AG09309 (cell line): ENCODE results near the gene LRCH4.
A peak's percentile ranks its signal among the peaks of the same experiment; 100 is the strongest.

ENCODE experiments used
- DNase-seq: peaks from one replicate; pipeline ENCODE4 v3.0.0-alpha.2; 2010; ENCODE audit warnings: low read depth
- H3K4me3 ChIP-seq: 2 replicates; pipeline ENCODE4 v1.5.1; 2011; ENCODE audit warnings: mild to moderate bottlenecking, low read depth, low read length, moderate library complexity; ENCODE audit not compliant: control insufficient read depth
- CTCF ChIP-seq: IDR thresholded peaks from 2 replicates; pipeline ENCODE4 v1.5.1; 2011; ENCODE audit warnings: mild to moderate bottlenecking, low read depth, low read length, inconsistent platforms; ENCODE audit not compliant: insufficient read depth, control insufficient read depth; ENCODE audit errors: missing control alignments

Gene LRCH4

GRCh38 chr7:100606313-100606712 lies 20.4 kb upstream of the LRCH4 start:
- DNase-seq = no peak
- H3K4me3 ChIP-seq = no peak overlapping the region
- no peak for TF ChIP-seq CTCF

GRCh38 chr7:100604976-100605911 lies 19.3 kb upstream of the LRCH4 start:
- peak overlapping the region; percentile 94 for H3K4me3 ChIP-seq
- no peak for TF ChIP-seq CTCF
- no peak for DNase-seq

GRCh38 chr7:100604028-100604975 lies 18.4 kb upstream of the LRCH4 start:
- H3K4me3 ChIP-seq = peak overlapping the region; percentile 94
- TF ChIP-seq CTCF = peak; percentile 49
- no peak for DNase-seq

GRCh38 chr7:100603726-100604027 lies 17.7 kb upstream of the LRCH4 start:
- H3K4me3 ChIP-seq = peak overlapping the region; percentile 94
- DNase-seq = no peak

GRCh38 chr7:100602889-100603725 lies 17.2 kb upstream of the LRCH4 start:
- DNase-seq = peak; percentile 62
- H3K4me3 ChIP-seq = peak overlapping the region; percentile 94
- no peak for TF ChIP-seq CTCF

More at GRCh38 chr7:100603726-100604027, 17.7 kb upstream of the LRCH4 start:
- TF ChIP-seq CTCF = no peak

- H3K4me3 ChIP-seq = no peak overlapping the region
- no peak for DNase-seq
- TF ChIP-seq CTCF = no peak
Measured at GRCh38 chr7:100600730-100601038, 14.8 kb upstream of the LRCH4 start.
